Mesenchymal stem cell (in vitro differentiated cells and primary cell): ENCODE data around the gene DPY19L2.
"Not testable (repeated sequence)": the region's sequence is repeated elsewhere in the genome, so short reads cannot be mapped to it uniquely, and the experiment has no call there.

Experiments
- DNase-seq: peaks from one replicate; pipeline ENCODE4 v3.0.0-alpha.2; 2013
- H2AFZ ChIP-seq: one replicate; pipeline ENCODE4 v1.6.1; 2013; ENCODE audit warnings: low read depth, mild to moderate bottlenecking, control low read depth, inconsistent platforms, low read length, moderate library complexity
- H2AK5ac ChIP-seq: 2 replicates; pipeline ENCODE4 v1.6.1; 2013; ENCODE audit warnings: low read length, moderate library complexity, mild to moderate bottlenecking, inconsistent platforms; ENCODE audit not compliant: severe bottlenecking
- H2BK120ac ChIP-seq: one replicate; pipeline ENCODE4 v1.6.1; 2013; ENCODE audit warnings: low read depth, mild to moderate bottlenecking, inconsistent platforms, low read length, moderate library complexity
- H2BK12ac ChIP-seq, 2 experiments: one replicate each; pipeline ENCODE4 v1.6.1; 2013; ENCODE audit warnings: inconsistent platforms in 2 of 2, low read length in 2 of 2, mild to moderate bottlenecking in 2 of 2, moderate library complexity in 2 of 2, control low read depth in 1 of 2
- H2BK15ac ChIP-seq: one replicate; pipeline ENCODE4 v1.6.1; 2013; ENCODE audit warnings: mild to moderate bottlenecking, low read depth, inconsistent platforms; ENCODE audit not compliant: poor library complexity, severe bottlenecking
- H2BK5ac ChIP-seq: 2 replicates; pipeline ENCODE4 v1.6.1; 2013; ENCODE audit warnings: low read depth, mild to moderate bottlenecking, low read length, control low read depth, inconsistent platforms; ENCODE audit not compliant: poor library complexity, severe bottlenecking
- H3K14ac ChIP-seq, 2 experiments: one replicate each; pipeline ENCODE4 v1.6.1; 2013; ENCODE audit warnings: inconsistent platforms in 2 of 2, low read length in 2 of 2, control low read depth in 1 of 2, mild to moderate bottlenecking in 1 of 2, moderate library complexity in 1 of 2
- H3K18ac ChIP-seq, 2 experiments: one replicate each; pipeline ENCODE4 v1.6.1; 2013; ENCODE audit warnings: inconsistent platforms in 2 of 2, low read length in 2 of 2, control low read depth in 1 of 2, low read depth in 1 of 2, mild to moderate bottlenecking in 1 of 2
- H3K23ac ChIP-seq, 2 experiments: one replicate each; pipeline ENCODE4 v1.6.1; 2013; ENCODE audit warnings: inconsistent platforms in 2 of 2, low read length in 2 of 2, mild to moderate bottlenecking in 2 of 2, moderate library complexity in 2 of 2, control low read depth in 1 of 2
- H3K27ac ChIP-seq: 2 replicates; pipeline ENCODE4 v1.5.1; 2013; ENCODE audit warnings: mild to moderate bottlenecking, moderate library complexity, low read length, control low read depth, inconsistent platforms; ENCODE audit not compliant: poor library complexity, severe bottlenecking
- H3K27me3 ChIP-seq, 2 experiments: 2 replicates each; pipeline versions ENCODE4 v1.6.1 to v1.7.0; 2013; ENCODE audit warnings: low read length in 2 of 2, mild to moderate bottlenecking in 2 of 2, moderate library complexity in 2 of 2, control low read depth in 1 of 2, inconsistent platforms in 1 of 2; ENCODE audit not compliant: control insufficient read depth in 1 of 2, insufficient read depth in 1 of 2
- H3K36me3 ChIP-seq, 2 experiments: 2 replicates each; pipeline versions ENCODE4 v1.6.1 to v1.7.0; 2013; ENCODE audit warnings: low read length in 2 of 2, control low read depth in 1 of 2, inconsistent platforms in 1 of 2, low read depth in 1 of 2, mild to moderate bottlenecking in 1 of 2; ENCODE audit not compliant: insufficient read depth in 2 of 2, control insufficient read depth in 1 of 2
- H3K4ac ChIP-seq, 2 experiments: one replicate each; pipeline ENCODE4 v1.6.1; 2013; ENCODE audit warnings: inconsistent platforms in 2 of 2, low read length in 2 of 2, mild to moderate bottlenecking in 2 of 2, moderate library complexity in 2 of 2, control low read depth in 1 of 2, low read depth in 1 of 2
- H3K4me1 ChIP-seq: 2 replicates; pipeline ENCODE4 v1.6.1; 2013; ENCODE audit warnings: low read depth, low read length, control low read depth; ENCODE audit not compliant: control insufficient read depth, insufficient read depth
- H3K4me2 ChIP-seq: 2 replicates; pipeline ENCODE4 v1.6.1; 2013; ENCODE audit warnings: low read length, mild to moderate bottlenecking, inconsistent platforms; ENCODE audit not compliant: poor library complexity, severe bottlenecking
- H3K4me3 ChIP-seq, 2 experiments: 2 replicates each; pipeline versions ENCODE4 v1.5.1 to v1.7.0; 2013; ENCODE audit warnings: low read length in 2 of 2, mild to moderate bottlenecking in 2 of 2, control low read depth in 1 of 2, low read depth in 1 of 2; ENCODE audit not compliant: insufficient read depth in 1 of 2
- H3K79me1 ChIP-seq: replicated peaks from 2 replicates; pipeline ENCODE4 v1.6.1; 2013; ENCODE audit warnings: mild to moderate bottlenecking, control low read depth, low read length, inconsistent platforms; ENCODE audit not compliant: poor library complexity, severe bottlenecking
- H3K9ac ChIP-seq: 2 replicates; pipeline ENCODE4 v1.7.0; 2013; ENCODE audit warnings: mild to moderate bottlenecking, low read length, moderate library complexity
- H3K9me3 ChIP-seq: 2 replicates; pipeline ENCODE4 v1.7.0; 2013; ENCODE audit warnings: mild to moderate bottlenecking, low read length; ENCODE audit not compliant: control insufficient read depth
- H4K8ac ChIP-seq: one replicate; pipeline ENCODE4 v1.6.1; 2013; ENCODE audit warnings: inconsistent platforms, mild to moderate bottlenecking, low read length, moderate library complexity
- H4K91ac ChIP-seq: one replicate; pipeline ENCODE4 v1.6.1; 2013; ENCODE audit warnings: mild to moderate bottlenecking, low read length, inconsistent platforms
- WGBS: methylation state at CpG from one replicate; pipeline ENCODE4 v1.1.7; 2013; ENCODE audit warnings: mixed read lengths; 5-methylcytosine and 5-hydroxymethylcytosine counted together

The DPY19L2 gene

DNA sequence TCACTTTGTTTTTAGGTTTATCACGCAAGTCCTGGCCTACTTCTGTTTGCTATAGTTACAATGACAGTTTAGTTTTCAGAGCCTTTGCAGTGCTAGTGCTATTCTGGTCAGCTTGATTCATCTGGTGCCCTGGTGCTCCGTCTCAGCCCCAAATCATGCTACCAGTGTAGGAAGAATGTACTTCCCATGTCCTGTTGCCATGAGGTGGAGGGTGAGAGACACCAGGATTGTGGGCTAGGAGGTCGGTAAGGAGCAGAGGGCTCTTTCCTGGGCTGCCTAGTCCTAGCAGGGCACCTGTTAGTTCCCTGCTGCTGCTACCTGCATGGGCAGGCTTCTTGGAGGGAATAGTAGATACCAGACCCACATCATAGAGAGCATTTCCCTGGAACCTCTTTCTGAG is 63.3 kb downstream of the DPY19L2 start:
- not testable (repeated sequence) for H3K4me1 ChIP-seq, H3K14ac ChIP-seq, DNase-seq, H3K27me3 ChIP-seq, H3K79me1 ChIP-seq, H3K36me3 ChIP-seq, H3K4me2 ChIP-seq, H3K9ac ChIP-seq, H3K18ac ChIP-seq, H2AK5ac ChIP-seq, H2BK15ac ChIP-seq, H2AFZ ChIP-seq, H3K23ac ChIP-seq, H4K91ac ChIP-seq, H4K8ac ChIP-seq, H2BK120ac ChIP-seq, H3K9me3 ChIP-seq, H2BK5ac ChIP-seq, H3K4me3 ChIP-seq, H3K4ac ChIP-seq, H3K27ac ChIP-seq, H2BK12ac ChIP-seq
- 78% methylated on average over 2 of the region's 3 CpGs for WGBS

DNA sequence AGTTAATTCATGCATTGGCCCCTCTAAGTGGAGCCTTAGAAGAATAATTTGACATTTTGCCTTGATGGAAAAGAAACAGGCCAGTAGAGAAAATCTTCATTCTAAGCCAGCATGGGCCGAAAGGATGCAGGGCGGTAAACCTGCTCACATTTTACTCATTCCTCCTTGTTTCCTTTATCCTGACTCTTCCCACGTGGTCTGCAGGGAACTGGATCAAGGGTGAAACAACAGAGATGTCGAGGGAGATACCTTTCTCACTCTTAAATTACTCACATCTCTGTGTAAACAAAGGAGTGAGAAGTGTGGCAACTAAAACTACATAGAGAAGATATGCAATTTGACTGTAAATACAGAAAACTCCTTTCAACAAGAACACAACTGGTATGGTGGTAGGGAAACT is 73.5 kb downstream of the DPY19L2 start:
- H2BK15ac ChIP-seq, H3K4me1 ChIP-seq, H2BK120ac ChIP-seq, H3K4ac ChIP-seq, H3K27me3 ChIP-seq, H2AK5ac ChIP-seq, H3K4me3 ChIP-seq, H2BK12ac ChIP-seq, H3K23ac ChIP-seq, H3K14ac ChIP-seq, H2BK5ac ChIP-seq, H3K27ac ChIP-seq, H4K8ac ChIP-seq, H3K18ac ChIP-seq, H2AFZ ChIP-seq, H3K4me2 ChIP-seq, DNase-seq, H3K79me1 ChIP-seq, H3K9ac ChIP-seq, H4K91ac ChIP-seq, H3K36me3 ChIP-seq, H3K9me3 ChIP-seq: not testable (repeated sequence)
- WGBS: no CpG with 5 or more reads among the region's 4 CpGs

- WGBS: 82% methylated on average over 3 of the region's 3 CpGs
- H3K9me3 ChIP-seq, H3K36me3 ChIP-seq, H3K14ac ChIP-seq, H4K91ac ChIP-seq, H3K4me1 ChIP-seq, H3K18ac ChIP-seq, H2BK120ac ChIP-seq, H3K23ac ChIP-seq, H2BK15ac ChIP-seq, H2BK12ac ChIP-seq, H2BK5ac ChIP-seq, DNase-seq, H3K9ac ChIP-seq, H3K4me3 ChIP-seq, H2AK5ac ChIP-seq, H2AFZ ChIP-seq, H3K27ac ChIP-seq, H3K4me2 ChIP-seq, H4K8ac ChIP-seq, H3K79me1 ChIP-seq, H3K4ac ChIP-seq, H3K27me3 ChIP-seq: not testable (repeated sequence)
Measured at GRCh38 chr12:63584426-63584825, 83.9 kb downstream of the DPY19L2 start.

- not testable (repeated sequence) for H2BK120ac ChIP-seq, H4K91ac ChIP-seq
Measured at GRCh38 chr12:63583289-63583688, 85.0 kb downstream of the DPY19L2 start.

More at GRCh38 chr12:63583289-63583688, 85.0 kb downstream of the DPY19L2 start:
- not testable (repeated sequence) for H3K14ac ChIP-seq, H2AFZ ChIP-seq, H2AK5ac ChIP-seq, H3K9ac ChIP-seq, H3K36me3 ChIP-seq, H2BK15ac ChIP-seq, H3K23ac ChIP-seq, DNase-seq, H3K27me3 ChIP-seq, H3K4me3 ChIP-seq, H2BK5ac ChIP-seq, H3K4ac ChIP-seq, H3K27ac ChIP-seq, H3K9me3 ChIP-seq, H3K18ac ChIP-seq, H2BK12ac ChIP-seq, H3K4me1 ChIP-seq, H3K79me1 ChIP-seq, H3K4me2 ChIP-seq, H4K8ac ChIP-seq
- WGBS: 100% methylated on average over 1 of the region's 1 CpG
